Stimulated activated CD8-positive, alpha-beta memory T cell treated with anti-CD3 and anti-CD28 coated beads, Interleukin-7, amount 100 ng/mL, for 4 hours (primary cell): ENCODE measurements around the gene OR6N1.

Experiments
- DNase-seq, 2 donors: peaks; one replicate each; pipeline ENCODE4 v3.0.0-alpha.2; 2020; ENCODE audit warnings: low read depth in 2 of 2

OR6N1 gene, protein sequence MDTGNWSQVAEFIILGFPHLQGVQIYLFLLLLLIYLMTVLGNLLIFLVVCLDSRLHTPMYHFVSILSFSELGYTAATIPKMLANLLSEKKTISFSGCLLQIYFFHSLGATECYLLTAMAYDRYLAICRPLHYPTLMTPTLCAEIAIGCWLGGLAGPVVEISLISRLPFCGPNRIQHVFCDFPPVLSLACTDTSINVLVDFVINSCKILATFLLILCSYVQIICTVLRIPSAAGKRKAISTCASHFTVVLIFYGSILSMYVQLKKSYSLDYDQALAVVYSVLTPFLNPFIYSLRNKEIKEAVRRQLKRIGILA

DNA sequence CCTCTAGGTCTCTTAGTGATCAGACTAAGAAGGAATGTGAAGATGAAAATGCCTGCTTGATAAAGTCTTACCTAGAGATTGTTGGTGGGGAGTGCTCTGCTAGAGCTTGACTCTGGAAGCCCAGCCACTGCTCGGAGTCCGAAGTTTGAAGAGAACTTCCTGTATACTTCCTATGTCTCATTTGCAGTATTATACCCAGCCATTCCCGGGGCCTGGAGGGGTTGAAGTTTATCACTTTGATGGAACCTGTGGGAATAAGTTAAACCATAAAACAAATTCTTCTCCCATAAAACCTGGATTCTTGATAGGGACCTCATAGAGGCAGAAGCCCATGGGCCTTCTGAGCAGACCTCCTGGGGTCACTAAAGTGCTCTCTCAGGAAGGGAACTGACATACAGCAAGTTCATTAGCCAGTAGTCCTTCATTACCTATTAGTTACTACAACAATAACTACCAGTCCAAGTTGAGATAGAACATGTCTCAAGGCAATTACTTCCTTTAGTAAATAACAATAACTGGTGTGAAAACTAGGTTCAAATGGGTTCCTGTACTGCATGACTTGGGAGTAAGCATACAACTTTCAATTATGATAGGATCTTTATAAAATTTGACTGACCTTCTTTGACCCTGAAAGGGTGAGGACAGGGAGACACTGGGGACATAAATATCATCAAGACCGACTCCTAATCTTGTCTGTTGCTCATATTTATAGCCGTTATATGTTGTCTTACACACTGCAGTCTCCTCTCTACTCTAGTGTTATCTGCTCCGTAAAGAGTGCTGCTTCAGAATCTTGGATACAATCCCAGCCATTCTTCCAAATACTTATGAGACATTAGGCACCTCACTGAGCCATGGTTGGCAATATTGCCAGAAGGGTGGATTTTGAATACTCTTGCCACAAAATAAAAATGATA lies at the start of gene OR6N1:
Gene OR6N1 (minus strand): TSS at position 246 of the 917 bp plus-strand sequence. CDS start 5,513 bp downstream, outside the sequence.
- no peak for DNase-seq

DNA sequence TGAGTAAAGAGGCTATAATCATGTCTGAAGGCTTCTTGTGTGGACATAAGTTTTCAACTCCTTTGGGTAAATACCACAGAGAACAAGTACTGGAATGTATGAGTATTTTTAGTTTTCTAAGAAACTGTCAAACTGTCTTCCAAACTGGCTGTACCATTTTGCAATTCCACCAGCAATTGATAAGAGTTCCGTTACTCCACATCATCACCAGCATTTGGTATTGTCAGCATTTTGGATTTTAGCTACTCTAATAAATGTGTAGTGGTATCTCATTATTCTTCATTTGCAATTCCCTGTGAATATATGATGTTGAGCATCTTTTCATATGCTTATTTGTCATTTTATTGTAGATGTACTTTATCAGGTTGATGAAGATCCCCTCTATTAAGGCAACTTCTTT lies 49.7 kb upstream of the OR6N1 start:
- no peak for DNase-seq

DNA sequence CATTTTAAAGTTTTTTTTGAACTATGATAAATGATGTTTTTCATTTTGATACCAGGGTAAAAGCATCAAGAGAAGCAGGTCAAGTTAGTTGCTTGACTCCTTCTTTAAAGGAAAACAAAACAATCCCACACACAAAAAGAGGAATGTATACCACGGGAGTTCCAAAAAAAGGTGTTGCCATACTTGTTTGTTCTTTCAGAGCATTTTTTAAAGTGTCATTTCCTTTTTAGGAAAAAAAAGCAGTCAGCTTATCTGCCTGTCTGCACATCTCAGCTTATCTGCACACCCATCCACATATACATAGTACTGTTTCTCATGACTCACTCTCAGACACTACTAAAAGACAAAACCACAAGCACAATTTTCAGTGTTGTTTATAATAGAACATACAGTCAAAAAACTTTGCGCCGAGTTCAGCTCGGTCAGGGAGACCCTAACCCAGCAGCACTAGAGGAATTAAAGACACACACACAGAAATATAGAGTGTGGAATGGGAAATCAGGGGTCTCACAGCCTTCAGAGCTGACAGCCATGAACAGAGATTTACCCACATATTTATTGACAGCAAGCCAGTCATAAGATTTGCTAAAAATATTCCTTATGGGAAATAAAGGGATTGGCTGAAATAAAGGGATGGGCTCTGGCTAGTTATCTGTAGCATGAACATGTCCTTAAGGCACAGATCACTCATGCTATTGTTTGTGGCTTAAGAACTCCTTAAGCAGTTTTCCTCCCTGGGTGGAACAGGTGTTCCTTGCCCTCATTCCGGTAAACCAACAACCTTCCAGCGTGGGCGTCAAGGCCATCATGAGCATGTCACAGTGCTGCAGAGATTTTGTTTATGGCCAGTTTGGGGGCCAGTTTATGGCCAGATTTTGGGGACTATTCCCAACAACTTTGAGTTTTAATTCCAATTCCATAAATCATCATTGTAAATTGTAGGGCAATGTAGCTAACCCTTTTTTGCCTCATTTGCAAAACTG lies 47.8 kb upstream of the OR6N1 start:
- no peak for DNase-seq

DNA sequence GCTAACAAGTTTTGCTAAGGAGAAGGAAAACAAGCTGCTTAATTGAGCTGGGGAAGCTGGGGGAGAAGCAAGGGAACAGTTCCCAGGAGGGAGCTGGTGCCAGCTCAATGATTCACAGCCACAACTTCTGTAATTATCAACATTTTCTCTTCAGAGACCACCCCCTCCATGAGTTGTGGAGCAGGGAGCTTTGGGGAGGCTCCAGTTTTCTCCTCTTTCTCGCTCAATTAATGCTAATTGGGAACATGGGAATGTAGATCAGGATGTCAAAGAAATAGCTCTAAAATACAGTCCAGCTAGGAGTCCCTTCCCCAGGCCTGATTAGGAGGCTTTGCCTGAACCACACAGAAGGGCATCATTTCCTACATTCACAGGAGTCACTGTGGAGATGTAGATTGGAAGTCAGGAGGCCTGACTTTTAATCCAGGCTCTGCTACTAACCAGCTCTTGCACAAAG lies 47.0 kb upstream of the OR6N1 start:
- no peak for DNase-seq

DNA sequence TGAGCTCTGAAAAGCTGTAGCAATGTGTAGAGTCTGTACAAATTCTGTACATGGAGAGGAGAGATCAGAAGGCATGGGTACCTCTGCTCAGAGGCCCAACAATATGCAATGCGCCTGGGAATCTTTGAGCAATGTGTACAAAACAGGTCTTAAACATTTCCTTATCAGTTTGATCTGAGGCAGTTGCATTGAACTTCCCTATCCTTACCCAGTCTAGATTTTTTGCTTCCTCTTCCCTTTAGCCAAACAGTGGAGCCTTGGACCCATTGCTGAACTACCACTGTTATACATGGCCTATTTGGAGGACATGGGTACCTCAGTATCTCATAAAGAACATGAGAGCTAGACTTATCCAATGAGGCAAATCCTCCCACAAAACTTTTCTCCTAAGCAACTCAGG lies 46.6 kb upstream of the OR6N1 start:
- DNase-seq, result no peak

DNA sequence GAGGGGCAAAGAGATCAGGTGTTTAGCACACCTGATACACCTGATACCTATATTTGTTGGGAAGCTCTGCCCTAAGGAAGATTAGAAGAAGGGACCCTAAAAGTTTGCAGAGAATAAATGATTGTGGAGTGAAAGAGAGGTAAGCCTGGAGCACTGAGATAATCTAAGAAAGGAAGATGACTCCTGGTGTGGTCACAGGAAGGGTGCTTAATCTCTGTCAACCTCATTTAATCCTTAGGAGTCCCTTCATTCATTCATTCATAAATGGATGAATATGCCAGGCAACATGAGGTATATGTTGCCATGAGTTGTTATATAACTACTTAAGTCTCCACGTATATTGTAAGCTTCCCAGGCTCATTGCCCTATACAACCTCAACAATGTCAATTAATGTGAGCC lies 43.0 kb upstream of the OR6N1 start:
- no peak for DNase-seq

DNA sequence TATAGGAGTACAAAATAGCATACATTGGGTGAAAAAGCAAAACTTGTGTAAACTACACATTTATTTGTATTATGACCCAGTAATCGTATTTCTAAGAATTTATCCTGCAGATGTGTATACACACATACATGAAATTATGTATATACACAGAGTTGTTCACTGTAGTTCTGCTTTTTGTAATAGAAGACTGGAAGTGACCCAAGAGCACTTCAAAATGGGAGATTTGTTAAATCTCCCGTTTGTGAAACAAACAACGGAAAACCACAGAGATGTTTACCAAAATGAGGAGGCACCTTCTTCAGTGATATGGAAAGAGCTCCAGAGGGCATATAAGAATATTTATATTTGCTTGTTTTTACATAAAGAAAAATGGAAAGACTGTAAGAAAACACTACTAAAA lies 41.2 kb upstream of the OR6N1 start:
- DNase-seq, result no peak

DNA sequence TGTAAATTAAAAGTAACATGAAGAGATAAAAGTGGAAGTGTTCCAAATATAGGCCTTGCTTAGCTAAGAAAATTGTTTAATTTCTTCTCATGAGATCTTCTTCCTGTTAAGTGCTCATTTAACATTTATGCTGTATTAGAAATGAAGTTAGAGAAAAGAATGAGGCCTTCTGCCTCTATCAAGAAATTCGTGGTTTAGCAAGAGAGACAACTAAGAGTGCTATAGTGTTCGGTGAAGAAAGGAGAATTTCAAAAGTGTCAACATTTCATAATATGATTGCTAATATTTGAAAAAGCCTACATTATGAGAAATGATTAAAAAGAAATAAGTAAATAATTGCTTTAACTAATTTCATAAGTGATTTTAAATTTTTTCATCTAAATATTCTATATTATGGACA lies 40.3 kb upstream of the OR6N1 start:
- no peak for DNase-seq

DNA sequence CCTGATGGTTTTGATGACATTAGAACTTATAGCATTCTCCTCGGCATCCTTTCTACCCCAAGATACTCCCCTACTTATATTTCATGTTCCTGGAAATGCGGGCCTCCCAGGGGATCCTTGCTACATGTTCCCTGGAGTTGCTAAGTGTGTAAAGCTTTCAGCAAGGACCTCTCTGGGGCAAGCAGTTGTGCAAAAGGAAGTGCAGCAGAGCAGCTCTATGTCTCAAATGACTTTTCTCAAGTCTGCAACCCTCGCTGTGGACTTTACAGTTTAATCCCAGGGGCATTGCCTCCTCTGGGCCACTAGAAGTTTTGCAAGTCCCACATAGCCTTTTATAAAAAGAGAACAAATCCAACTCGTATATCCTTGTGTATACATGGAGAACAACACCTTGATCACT lies 38.3 kb upstream of the OR6N1 start:
- no peak for DNase-seq

DNA sequence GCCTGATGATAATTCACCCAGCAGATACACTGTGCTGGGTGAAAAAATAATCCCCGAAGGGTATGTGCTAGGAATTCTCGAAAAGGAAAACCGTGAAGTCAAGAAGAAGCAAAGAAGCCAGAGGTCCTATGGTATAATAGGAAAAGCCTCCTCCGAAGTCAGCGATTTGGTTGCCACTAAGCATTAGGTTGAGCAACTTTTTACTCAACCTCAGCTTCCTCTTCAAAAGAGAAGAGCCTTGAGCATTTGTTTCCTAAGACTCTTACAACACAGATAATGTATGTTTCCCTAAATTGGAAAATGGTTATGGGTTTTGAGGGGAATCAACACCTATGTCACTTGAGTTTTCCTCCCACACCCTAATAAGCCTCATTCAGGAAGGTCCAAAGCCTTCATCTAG lies 37.9 kb upstream of the OR6N1 start:
- no peak for DNase-seq

DNA sequence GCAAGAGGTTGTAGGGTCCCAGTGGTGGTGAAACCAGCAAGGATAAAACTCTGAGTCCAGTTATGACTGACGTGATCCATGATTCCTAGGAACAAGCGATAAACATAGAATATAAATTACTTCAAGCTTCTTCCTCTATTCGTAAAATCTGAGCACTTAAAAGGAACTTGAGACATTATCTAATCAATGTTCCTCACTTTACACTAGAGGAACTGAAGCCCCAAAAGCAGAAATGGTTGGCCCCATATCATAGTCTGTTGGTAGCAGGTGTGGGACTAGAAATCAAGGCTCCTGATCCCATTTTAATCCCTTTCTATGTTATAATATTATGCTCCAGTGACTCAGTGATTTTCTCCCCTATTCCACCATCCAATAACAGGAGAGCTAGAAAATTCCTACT lies 37.3 kb upstream of the OR6N1 start:
- DNase-seq, result no peak

DNA sequence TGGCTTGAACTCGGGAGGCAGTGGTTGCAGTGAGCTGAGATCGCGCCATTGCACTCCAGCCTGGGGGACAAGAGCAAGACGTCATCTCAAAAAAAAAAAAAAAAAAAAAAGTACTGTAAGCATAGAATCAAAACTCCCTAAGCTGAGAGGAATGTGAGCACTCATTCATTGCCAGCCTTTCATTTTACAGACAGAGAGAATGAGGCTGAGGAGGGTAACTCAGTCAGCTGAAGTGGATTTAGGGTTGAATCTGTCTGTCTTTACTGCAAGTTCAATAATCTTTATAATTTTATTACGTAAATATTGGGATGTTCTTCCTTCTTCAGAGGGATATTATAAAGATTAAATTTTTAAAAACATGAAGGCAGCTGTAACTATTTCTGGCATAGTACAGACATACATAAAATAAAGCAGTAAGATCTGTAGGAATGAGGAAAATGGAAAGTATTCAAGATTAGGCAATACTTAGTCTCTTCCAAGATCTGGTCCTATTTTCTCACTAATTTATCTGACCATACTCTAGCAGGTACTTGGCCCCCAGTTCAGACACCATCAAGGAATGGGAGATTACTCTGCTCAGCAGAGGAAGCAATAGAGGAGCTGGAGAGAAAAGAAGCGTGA lies 35.0 kb upstream of the OR6N1 start:
- no peak for DNase-seq

DNA sequence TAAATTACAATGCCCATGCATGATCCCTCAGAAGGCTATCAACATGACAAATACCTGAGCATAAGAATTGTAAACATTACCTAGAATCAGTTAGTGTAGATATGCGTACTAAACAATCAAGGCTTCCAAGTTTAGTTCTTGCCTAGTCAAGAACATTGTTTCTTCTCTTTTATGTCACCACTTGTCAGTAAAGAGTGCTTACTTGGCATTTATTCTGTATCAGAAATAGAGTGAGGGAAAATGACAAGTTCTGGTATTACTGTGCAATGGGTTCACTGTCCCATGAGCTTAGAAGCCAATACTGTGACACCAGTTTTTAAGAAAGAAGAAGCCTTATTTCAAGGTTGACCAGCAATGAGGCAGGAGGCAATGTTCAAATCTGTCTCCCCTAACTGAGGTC lies 31.7 kb upstream of the OR6N1 start:
- DNase-seq, result no peak

DNA sequence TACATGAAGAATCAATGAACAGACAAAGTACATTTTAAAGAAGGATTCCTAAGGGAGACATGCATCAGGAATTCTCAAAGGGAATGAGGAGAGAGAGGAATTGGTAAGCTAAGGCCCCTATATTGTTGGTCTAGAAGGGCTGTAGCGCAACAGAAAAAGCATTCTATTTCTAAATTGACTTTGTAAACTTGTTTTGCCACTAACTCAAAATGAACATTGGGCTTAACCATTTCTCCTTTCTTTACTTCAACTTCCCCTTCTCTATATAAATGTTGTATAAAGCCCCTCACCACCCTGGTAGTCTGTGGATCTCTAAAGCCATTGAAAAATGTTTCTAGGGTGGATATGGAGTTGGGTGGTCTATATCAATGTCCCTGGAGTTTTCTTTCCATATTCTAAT lies 29.4 kb upstream of the OR6N1 start:
- DNase-seq, result no peak

DNA sequence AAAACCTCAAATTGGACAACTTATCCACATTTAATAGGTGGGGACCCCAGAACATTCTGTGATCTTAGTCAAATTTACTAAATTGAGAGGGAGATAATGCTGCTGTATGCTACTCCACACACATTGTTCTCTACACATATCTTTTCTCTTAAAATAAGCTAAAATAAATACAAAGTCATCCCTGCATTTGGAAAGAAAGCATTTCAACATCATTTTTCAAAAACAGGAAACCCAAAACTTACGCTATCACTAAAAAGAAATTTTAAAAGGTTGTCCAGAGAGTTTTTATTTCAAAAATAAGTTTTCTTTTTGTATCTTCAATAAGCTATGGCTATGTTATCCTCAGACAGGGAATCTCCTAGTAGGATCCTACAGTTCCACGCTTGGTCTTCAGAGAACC lies 28.5 kb upstream of the OR6N1 start:
- no peak for DNase-seq

DNA sequence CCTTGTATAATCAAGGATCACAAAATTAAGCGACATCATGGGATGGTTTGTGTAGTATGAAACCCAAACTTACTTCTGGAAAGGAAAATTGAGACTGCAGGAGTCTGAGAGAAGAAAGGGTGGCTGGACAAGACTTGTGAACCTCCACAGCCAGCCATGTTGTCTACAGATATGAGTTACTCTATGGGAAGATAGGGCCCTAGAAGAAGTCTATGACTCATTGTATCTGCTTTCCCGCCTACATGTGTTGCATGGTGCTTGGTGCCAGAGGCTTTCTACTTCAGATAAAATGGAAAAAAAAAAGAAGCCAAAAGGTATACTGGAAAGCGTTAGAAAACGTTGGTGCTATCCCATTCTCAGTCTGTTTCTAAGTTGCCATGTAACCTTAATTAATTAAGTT lies 27.7 kb upstream of the OR6N1 start:
- no peak for DNase-seq

DNA sequence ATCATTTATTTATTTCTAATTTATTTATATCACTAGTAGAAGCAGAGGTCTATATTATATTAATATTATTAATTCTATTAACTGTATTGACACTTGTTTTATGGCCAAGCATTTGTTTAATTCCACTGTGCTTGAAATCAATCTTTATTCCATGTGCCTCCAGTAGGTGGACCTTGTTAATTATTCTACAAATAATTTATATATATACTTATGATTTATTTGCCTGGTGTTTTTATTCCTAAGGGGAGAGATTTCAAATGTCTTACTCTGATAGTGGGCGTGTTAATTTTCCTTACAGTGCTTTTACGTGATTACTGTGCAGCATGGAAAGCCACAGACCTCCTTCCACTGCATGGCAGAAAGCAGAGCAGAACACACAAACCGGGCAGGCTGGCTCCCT lies 26.5 kb upstream of the OR6N1 start:
- no peak for DNase-seq

DNA sequence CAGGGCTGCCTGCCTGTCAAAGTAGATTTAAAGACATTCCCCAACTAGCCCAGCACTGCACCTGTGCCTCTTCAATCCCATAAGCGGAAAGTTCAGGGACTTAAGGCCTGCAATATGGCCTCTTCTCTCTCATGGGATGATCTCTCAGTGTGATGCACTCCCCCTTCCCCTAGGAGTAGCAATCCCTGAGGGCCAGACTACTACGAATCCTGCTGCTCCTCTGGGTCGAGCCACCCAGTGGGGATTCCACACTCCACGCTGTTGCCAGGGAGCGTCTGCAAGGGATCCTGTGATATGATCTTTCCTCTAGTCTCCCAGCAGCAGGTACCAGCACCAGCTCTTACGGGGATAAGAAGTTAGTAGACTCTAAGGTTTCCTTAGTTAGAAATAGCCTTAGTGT lies 22.3 kb upstream of the OR6N1 start:
- DNase-seq, result no peak

DNA sequence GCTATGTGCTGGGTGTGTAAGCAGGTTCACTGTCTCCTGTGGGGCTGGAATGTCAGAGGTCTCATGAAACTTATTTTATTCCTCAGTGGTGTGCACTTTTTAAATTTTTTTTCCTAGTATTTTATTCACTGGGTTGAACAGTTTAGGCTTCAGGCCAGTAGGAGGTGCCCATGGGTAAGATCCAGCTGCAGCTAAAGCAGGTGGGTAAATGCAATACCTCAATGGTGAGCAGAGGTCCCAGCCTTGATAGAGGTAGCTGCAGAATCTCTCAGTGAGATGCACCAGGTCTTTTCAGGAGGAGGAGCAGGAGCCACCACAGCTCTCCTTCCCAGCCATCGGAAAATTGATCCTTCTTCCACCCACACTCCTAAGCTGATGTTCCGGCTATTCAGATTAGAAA lies 21.6 kb upstream of the OR6N1 start:
- peak in 1 of 2 donors; percentile 17 for DNase-seq

DNA sequence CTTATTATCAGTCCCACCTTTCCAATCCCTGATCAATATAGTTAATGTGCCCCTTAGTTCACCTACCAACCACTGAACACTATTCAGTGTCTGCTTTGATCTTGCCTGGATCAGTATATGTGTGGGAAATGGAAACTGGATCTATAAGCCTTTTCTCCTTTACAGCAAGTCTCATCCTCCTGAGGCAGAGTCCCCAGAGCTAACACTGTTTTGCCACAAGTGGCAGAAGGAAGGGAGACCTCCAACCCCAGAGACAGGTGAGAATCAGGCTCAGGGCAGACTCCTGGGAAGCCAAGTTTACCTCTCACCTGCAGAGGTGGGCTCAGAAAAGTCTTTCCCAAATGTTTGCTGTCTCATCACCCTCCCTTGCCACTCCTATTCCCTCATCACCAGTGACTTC lies 9.1 kb upstream of the OR6N1 start, which contains the start of gene OR6N2:
Gene OR6N2 (minus strand): TSS at position 101 of the 400 bp plus-strand sequence. CDS start 3,569 bp downstream, outside the sequence.
- DNase-seq, result no peak

DNA sequence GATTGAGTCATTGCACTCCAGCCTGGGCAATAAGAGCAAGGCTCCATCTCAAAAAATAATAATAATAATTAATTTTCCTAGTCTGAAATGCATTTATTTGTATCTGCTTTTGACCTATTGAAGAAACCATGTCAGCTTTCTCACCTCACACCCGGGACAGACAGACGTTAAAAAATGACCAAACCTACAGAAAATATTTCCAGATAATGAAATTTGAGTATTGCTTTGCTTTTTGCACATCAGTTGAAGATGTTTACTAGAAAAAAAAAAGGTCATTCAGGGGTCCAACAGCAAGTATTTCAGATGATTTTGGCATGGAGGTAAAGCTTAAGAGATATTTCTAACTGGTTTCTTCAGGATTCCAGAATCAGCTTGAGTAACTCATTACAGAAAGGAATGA lies 17.6 kb downstream of the OR6N1 start, which contains the start of gene OR6K6:
Gene OR6K6 (plus strand): TSS at position 301 of the 400 bp plus-strand sequence. CDS start 168 bp downstream, outside the sequence.
- DNase-seq, result no peak
